Measurements from ENCODE around the gene APPL2.

APPL2 gene

DNA sequence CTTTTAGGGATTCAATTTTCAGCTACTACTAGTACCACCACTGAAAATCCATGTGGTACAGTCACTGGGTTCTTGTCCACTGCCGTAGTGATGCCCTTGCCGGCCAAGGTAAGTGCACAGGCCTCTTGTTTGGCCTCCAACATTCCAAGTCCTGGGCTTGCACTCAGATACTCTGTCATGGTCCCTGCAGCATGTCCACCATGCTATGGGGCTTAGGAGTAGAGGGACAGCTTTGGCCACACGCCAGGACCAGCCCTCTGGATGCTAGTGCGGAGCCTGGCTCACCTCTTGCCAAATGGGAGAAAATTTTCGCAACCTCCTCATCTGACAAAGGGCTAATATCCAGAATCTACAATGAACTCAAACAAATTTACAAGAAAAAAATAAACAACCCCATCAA lies 38.6 kb upstream of the APPL2 start:
- WGBS, 2 donors (ENCODE audit: extremely low coverage in 2 of 2, insufficient read length in 2 of 2, insufficient replicate concordance in 1 of 2), result no CpG with 5 or more reads among the region's 5 CpGs

DNA sequence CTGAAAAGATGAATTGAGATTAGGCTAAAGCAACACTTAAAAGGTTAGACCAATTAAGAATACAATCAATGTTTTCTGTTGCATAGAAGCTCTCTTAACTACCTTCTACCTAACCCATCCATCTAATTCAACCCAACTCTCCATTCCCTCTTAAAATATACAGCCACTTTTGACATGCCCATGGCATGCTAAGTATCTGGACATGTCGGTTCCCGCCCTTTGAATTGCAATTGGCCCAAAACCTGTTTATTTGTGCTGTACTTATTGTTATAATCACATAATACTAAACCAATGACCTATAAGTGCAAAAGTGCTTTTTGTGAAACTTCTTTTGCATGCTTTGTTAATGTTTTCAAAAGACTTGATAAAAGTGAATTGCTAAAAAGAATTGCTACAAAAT lies 37.6 kb upstream of the APPL2 start:
- H2BK12ac ChIP-seq (ENCODE audit: low read length), result no peak overlapping the region
- WGBS, 2 donors (ENCODE audit: extremely low coverage in 2 of 2, insufficient read length in 2 of 2, insufficient replicate concordance in 1 of 2), result no CpG with 5 or more reads among the region's 2 CpGs
- no peak overlapping the region for H2BK120ac ChIP-seq (ENCODE audit: low read depth, low read length)
- no peaks in the 10 kb centered on the region for H3K79me1 ChIP-seq (ENCODE audit: low read depth, low read length)
- H3K4me2 ChIP-seq (ENCODE audit: insufficient read depth, low read length, poor library complexity, severe bottlenecking), result no peak overlapping the region
- H4K8ac ChIP-seq (ENCODE audit: low read depth, low read length), result no peak overlapping the region
- no peaks in the 10 kb centered on the region for H3K9me3 ChIP-seq (replicated peaks in 1 of 2; ENCODE audit: control insufficient read depth in 2 of 2, insufficient read depth in 1 of 2, low read depth in 1 of 2, low read length in 2 of 2)
- no peak overlapping the region for H4K91ac ChIP-seq (ENCODE audit: low read depth, low read length, poor library complexity)
- H2AK5ac ChIP-seq (ENCODE audit: low read depth, low read length), result no peak overlapping the region
- H2AFZ ChIP-seq (ENCODE audit: low read length), result no peak overlapping the region
- H3K4ac ChIP-seq (ENCODE audit: low read length), result no peak overlapping the region
- H3K4me3 ChIP-seq (ENCODE audit: low read length in 2 of 2), result no peak overlapping the region
- H2BK15ac ChIP-seq (ENCODE audit: low read length), result no peak overlapping the region
- no peaks in the 10 kb centered on the region for H3K4me1 ChIP-seq (ENCODE audit: control insufficient read depth in 2 of 2, insufficient read depth in 1 of 2, low read depth in 1 of 2, low read length in 2 of 2)
- no peaks in the 10 kb centered on the region for H3K36me3 ChIP-seq (replicated peaks in 1 of 2; ENCODE audit: control insufficient read depth in 2 of 2, insufficient read depth in 2 of 2, low read length in 2 of 2)
- no peak overlapping the region for H3K23ac ChIP-seq (ENCODE audit: low read depth, low read length, poor library complexity)
- no peak overlapping the region for H3K14ac ChIP-seq (ENCODE audit: low read length)
- no peak for DNase-seq (ENCODE audit: low spot score)
- no peak overlapping the region for H3K18ac ChIP-seq (ENCODE audit: low read length)
- no peak overlapping the region for H3K9ac ChIP-seq (ENCODE audit: low read depth, low read length, poor library complexity)
- peaks cover 0 to 10% (median 0%) of the 10 kb centered on the region in 3 experiments for H3K27me3 ChIP-seq (ENCODE audit: control insufficient read depth in 3 of 3, insufficient read depth in 3 of 3, low read depth in 1 of 3, low read length in 3 of 3)
- H3K27ac ChIP-seq (replicated peaks; ENCODE audit: low read length), result no peak overlapping the region
- no peak overlapping the region for H2BK5ac ChIP-seq (ENCODE audit: low read length)

More for the DNA sequence above, 38.6 kb upstream of the APPL2 start:
- Histone ChIP-seq H2BK120ac (ENCODE audit: low read depth, low read length) (no peak overlapping the region), H3K9me3 (replicated peaks in 1 of 2; ENCODE audit: control insufficient read depth in 2 of 2, insufficient read depth in 1 of 2, low read depth in 1 of 2, low read length in 2 of 2) (no peaks in the 10 kb centered on the region), H3K23ac (ENCODE audit: low read depth, low read length, poor library complexity) (no peak overlapping the region), H4K91ac (ENCODE audit: low read depth, low read length, poor library complexity) (no peak overlapping the region), H4K8ac (ENCODE audit: low read depth, low read length) (no peak overlapping the region), H3K4me1 (ENCODE audit: control insufficient read depth in 2 of 2, insufficient read depth in 1 of 2, low read depth in 1 of 2, low read length in 2 of 2) (no peaks in the 10 kb centered on the region), H3K18ac (ENCODE audit: low read length) (no peak overlapping the region), H3K27ac (replicated peaks; ENCODE audit: low read length) (no peak overlapping the region), H3K4ac (ENCODE audit: low read length) (no peak overlapping the region), H3K4me3 (ENCODE audit: low read length in 2 of 2) (no peak overlapping the region), H3K9ac (ENCODE audit: low read depth, low read length, poor library complexity) (no peak overlapping the region), H3K4me2 (ENCODE audit: insufficient read depth, low read length, poor library complexity, severe bottlenecking) (no peak overlapping the region), H2AFZ (ENCODE audit: low read length) (no peak overlapping the region), H3K14ac (ENCODE audit: low read length) (no peak overlapping the region), H2AK5ac (ENCODE audit: low read depth, low read length) (no peak overlapping the region), H2BK5ac (ENCODE audit: low read length) (no peak overlapping the region), H3K27me3 (ENCODE audit: control insufficient read depth in 3 of 3, insufficient read depth in 3 of 3, low read depth in 1 of 3, low read length in 3 of 3) (peaks cover 0 to 10% (median 0%) of the 10 kb centered on the region in 3 experiments), H3K36me3 (replicated peaks in 1 of 2; ENCODE audit: control insufficient read depth in 2 of 2, insufficient read depth in 2 of 2, low read length in 2 of 2) (no peaks in the 10 kb centered on the region), H2BK12ac (ENCODE audit: low read length) (no peak overlapping the region), H3K79me1 (ENCODE audit: low read depth, low read length) (no peaks in the 10 kb centered on the region), H2BK15ac (ENCODE audit: low read length) (no peak overlapping the region)
- DNase-seq (ENCODE audit: low spot score), result no peak

- H3K14ac ChIP-seq (ENCODE audit: low read length), result no peak overlapping the region
- no peak overlapping the region for H4K8ac ChIP-seq (ENCODE audit: low read depth, low read length)
- H3K9ac ChIP-seq (ENCODE audit: low read depth, low read length, poor library complexity), result no peak overlapping the region
- no peaks in the 10 kb centered on the region for H3K9me3 ChIP-seq (replicated peaks in 1 of 2; ENCODE audit: control insufficient read depth in 2 of 2, insufficient read depth in 1 of 2, low read depth in 1 of 2, low read length in 2 of 2)
- H3K4me2 ChIP-seq (ENCODE audit: insufficient read depth, low read length, poor library complexity, severe bottlenecking), result no peak overlapping the region
- no peak overlapping the region for H3K18ac ChIP-seq (ENCODE audit: low read length)
- H3K27me3 ChIP-seq (ENCODE audit: control insufficient read depth in 3 of 3, insufficient read depth in 3 of 3, low read depth in 1 of 3, low read length in 3 of 3), result peaks cover 0 to 10% (median 0%) of the 10 kb centered on the region in 3 experiments
- WGBS, 2 donors (ENCODE audit: extremely low coverage in 2 of 2, insufficient read length in 2 of 2, insufficient replicate concordance in 1 of 2), result no CpG with 5 or more reads among the region's 4 CpGs
- no peak overlapping the region for H3K23ac ChIP-seq (ENCODE audit: low read depth, low read length, poor library complexity)
- no peak overlapping the region for H2AK5ac ChIP-seq (ENCODE audit: low read depth, low read length)
- no peak overlapping the region for H2BK5ac ChIP-seq (ENCODE audit: low read length)
- H3K4me1 ChIP-seq (ENCODE audit: control insufficient read depth in 2 of 2, insufficient read depth in 1 of 2, low read depth in 1 of 2, low read length in 2 of 2), result no peaks in the 10 kb centered on the region
- no peak overlapping the region for H3K4ac ChIP-seq (ENCODE audit: low read length)
- no peak overlapping the region for H3K4me3 ChIP-seq (ENCODE audit: low read length in 2 of 2)
- no peak overlapping the region for H3K27ac ChIP-seq (replicated peaks; ENCODE audit: low read length)
- H2BK15ac ChIP-seq (ENCODE audit: low read length), result no peak overlapping the region
- H3K79me1 ChIP-seq (ENCODE audit: low read depth, low read length), result no peaks in the 10 kb centered on the region
- DNase-seq (ENCODE audit: low spot score), result no peak
- no peak overlapping the region for H2BK120ac ChIP-seq (ENCODE audit: low read depth, low read length)
- no peak overlapping the region for H2AFZ ChIP-seq (ENCODE audit: low read length)
- H3K36me3 ChIP-seq (replicated peaks in 1 of 2; ENCODE audit: control insufficient read depth in 2 of 2, insufficient read depth in 2 of 2, low read length in 2 of 2), result no peaks in the 10 kb centered on the region
- no peak overlapping the region for H4K91ac ChIP-seq (ENCODE audit: low read depth, low read length, poor library complexity)
- H2BK12ac ChIP-seq (ENCODE audit: low read length), result no peak overlapping the region
Observed at GRCh38 chr12:105272814-105273416, 36.9 kb upstream of the APPL2 start.

GRCh38 chr12:105272152-105272551 lies 36.2 kb upstream of the APPL2 start:
- H3K4ac ChIP-seq (ENCODE audit: low read length), result no peak overlapping the region
- no peak overlapping the region for H3K23ac ChIP-seq (ENCODE audit: low read depth, low read length, poor library complexity)

More at GRCh38 chr12:105272152-105272551, 36.2 kb upstream of the APPL2 start:
- H2AFZ ChIP-seq (ENCODE audit: low read length), result no peak overlapping the region
- H3K79me1 ChIP-seq (ENCODE audit: low read depth, low read length), result no peaks in the 10 kb centered on the region
- no peak overlapping the region for H4K8ac ChIP-seq (ENCODE audit: low read depth, low read length)
- H3K4me2 ChIP-seq (ENCODE audit: insufficient read depth, low read length, poor library complexity, severe bottlenecking), result no peak overlapping the region
- H3K36me3 ChIP-seq (replicated peaks in 1 of 2; ENCODE audit: control insufficient read depth in 2 of 2, insufficient read depth in 2 of 2, low read length in 2 of 2), result no peaks in the 10 kb centered on the region
- H3K18ac ChIP-seq (ENCODE audit: low read length), result no peak overlapping the region
- no peak overlapping the region for H2BK15ac ChIP-seq (ENCODE audit: low read length)
- H2BK120ac ChIP-seq (ENCODE audit: low read depth, low read length), result no peak overlapping the region
- no peak overlapping the region for H2BK5ac ChIP-seq (ENCODE audit: low read length)
- H2AK5ac ChIP-seq (ENCODE audit: low read depth, low read length), result no peak overlapping the region
- peaks cover 0 to 10% (median 0%) of the 10 kb centered on the region in 3 experiments for H3K27me3 ChIP-seq (ENCODE audit: control insufficient read depth in 3 of 3, insufficient read depth in 3 of 3, low read depth in 1 of 3, low read length in 3 of 3)
- no peak overlapping the region for H4K91ac ChIP-seq (ENCODE audit: low read depth, low read length, poor library complexity)
- H3K9me3 ChIP-seq (replicated peaks in 1 of 2; ENCODE audit: control insufficient read depth in 2 of 2, insufficient read depth in 1 of 2, low read depth in 1 of 2, low read length in 2 of 2), result no peaks in the 10 kb centered on the region
- no peak overlapping the region for H3K9ac ChIP-seq (ENCODE audit: low read depth, low read length, poor library complexity)
- WGBS, 2 donors (ENCODE audit: extremely low coverage in 2 of 2, insufficient read length in 2 of 2, insufficient replicate concordance in 1 of 2), result no CpG with 5 or more reads among the region's 3 CpGs
- no peak for DNase-seq (ENCODE audit: low spot score)
- no peak overlapping the region for H3K4me3 ChIP-seq (ENCODE audit: low read length in 2 of 2)
- no peak overlapping the region for H2BK12ac ChIP-seq (ENCODE audit: low read length)
- no peak overlapping the region for H3K14ac ChIP-seq (ENCODE audit: low read length)
- H3K27ac ChIP-seq (replicated peaks; ENCODE audit: low read length), result no peak overlapping the region
- no peaks in the 10 kb centered on the region for H3K4me1 ChIP-seq (ENCODE audit: control insufficient read depth in 2 of 2, insufficient read depth in 1 of 2, low read depth in 1 of 2, low read length in 2 of 2)

All from neuronal stem cell (in vitro differentiated cells).